Measurements from ENCODE around the gene SPATA9.

DNA sequence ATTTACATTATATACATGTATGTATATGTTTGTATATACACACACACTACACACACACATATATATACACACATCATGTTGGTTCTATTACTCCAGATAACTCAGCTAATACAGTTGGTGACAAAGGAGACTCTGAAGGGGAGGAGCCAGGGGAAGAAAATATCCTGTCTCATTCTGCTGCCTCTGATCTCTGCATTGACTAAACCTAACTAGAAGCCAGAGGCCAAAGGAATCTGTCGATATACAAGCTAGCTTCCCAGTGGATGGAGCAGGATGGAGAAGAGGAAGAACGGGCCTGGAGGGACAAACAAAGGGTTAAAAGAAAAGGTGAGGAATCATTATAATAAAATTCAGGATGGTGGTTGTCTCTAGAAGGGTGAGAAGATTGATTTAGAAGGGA is 34.6 kb upstream of the SPATA9 start:
- TF ChIP-seq GATA2 (IDR thresholded peaks at IDR 0.05; ENCODE audit: low read depth, low read length): no peak
- no peak for TF ChIP-seq GATA3 (IDR thresholded peaks at IDR 0.05; ENCODE audit: low read depth, low read length)

All from SH-SY5Y (cell line).